WERI-Rb-1 (cell line): Measurements from ENCODE around the gene FHOD3.

ENCODE experiments used
- DNase-seq: peaks from one replicate; pipeline ENCODE4 v3.0.0-alpha.2; 2020
- H3K27ac ChIP-seq: fragments of 250-450 bp; sonication (Bioruptor Pico); 2 replicates; pipeline ENCODE4 v1.5.1; 2020; ENCODE audit warnings: mild to moderate bottlenecking, moderate library complexity
- H3K27me3 ChIP-seq: fragments of 250-450 bp; sonication (Bioruptor Pico); 2 replicates; pipeline ENCODE4 v1.5.1; 2021; ENCODE audit warnings: mild to moderate bottlenecking, low read depth, moderate library complexity; ENCODE audit not compliant: insufficient read depth, severe bottlenecking
- H3K36me3 ChIP-seq: fragments of 250-450 bp; sonication (Bioruptor Pico); 2 replicates; pipeline ENCODE4 v1.5.1; 2020; ENCODE audit warnings: mild to moderate bottlenecking, moderate library complexity
- H3K4me3 ChIP-seq: 2 replicates; pipeline ENCODE4 v1.5.1; 2011; ENCODE audit warnings: low read depth, mild to moderate bottlenecking, control low read depth, low read length
- H3K9me3 ChIP-seq: fragments of 250-450 bp; sonication (Bioruptor Pico); 2 replicates; pipeline ENCODE4 v1.5.1; 2021; ENCODE audit warnings: mild to moderate bottlenecking, moderate library complexity; ENCODE audit not compliant: severe bottlenecking
- CTCF ChIP-seq: IDR thresholded peaks from 2 replicates; pipeline ENCODE4 v1.5.1; 2011; ENCODE audit warnings: low read depth, mild to moderate bottlenecking, control low read depth, inconsistent platforms, low read length

Gene FHOD3

GRCh38 chr18:36582988-36583745 is 285.7 kb downstream of the FHOD3 start:
- H3K36me3 ChIP-seq = no peaks in the 10 kb centered on the region
- no peak for TF ChIP-seq CTCF

DNA sequence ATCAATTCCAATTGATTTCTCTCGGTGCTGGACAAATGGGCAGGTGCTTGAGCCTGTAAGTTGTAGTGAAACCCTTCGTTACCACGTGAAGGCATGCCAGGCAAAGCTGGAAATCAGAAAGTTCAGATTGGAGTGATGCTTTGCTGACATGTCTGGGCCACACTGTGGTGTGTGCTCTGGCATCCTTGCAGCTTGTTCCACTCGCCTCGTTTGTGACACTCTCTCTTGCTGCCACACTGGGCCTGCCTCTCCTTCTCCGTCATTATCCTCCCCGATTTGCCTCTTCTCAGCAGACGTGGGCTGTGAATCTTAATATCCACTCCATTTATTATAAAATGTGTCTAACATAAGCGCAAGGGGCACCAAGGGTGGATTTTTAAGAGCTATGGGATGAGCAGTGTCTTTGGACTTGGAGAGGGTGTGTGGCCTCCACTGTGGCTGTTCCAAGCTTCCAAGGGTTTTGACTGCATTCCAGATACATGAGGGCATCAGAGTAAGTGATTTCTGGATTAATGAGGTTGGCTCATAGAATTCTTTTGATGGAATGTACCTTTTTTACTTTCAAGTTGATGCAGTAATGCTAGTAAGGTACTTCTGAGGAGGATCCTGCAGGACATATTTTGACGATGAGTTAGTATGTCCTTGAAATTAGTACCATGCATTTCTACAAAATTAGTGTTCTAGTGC is 292.5 kb downstream of the FHOD3 start:
- H3K9me3 ChIP-seq = no peaks in the 10 kb centered on the region
- no peak for DNase-seq
- H3K27ac ChIP-seq = no peak overlapping the region
- TF ChIP-seq CTCF = no peak
- H3K27me3 ChIP-seq = no peaks in the 10 kb centered on the region
- no peak overlapping the region for H3K4me3 ChIP-seq
- H3K36me3 ChIP-seq = no peaks in the 10 kb centered on the region

More at GRCh38 chr18:36582988-36583745, 285.7 kb downstream of the FHOD3 start:
- Histone ChIP-seq H3K27ac (no peak overlapping the region), H3K27me3 (no peaks in the 10 kb centered on the region), H3K9me3 (no peaks in the 10 kb centered on the region), H3K4me3 (no peak overlapping the region)
- no peak for DNase-seq

DNA sequence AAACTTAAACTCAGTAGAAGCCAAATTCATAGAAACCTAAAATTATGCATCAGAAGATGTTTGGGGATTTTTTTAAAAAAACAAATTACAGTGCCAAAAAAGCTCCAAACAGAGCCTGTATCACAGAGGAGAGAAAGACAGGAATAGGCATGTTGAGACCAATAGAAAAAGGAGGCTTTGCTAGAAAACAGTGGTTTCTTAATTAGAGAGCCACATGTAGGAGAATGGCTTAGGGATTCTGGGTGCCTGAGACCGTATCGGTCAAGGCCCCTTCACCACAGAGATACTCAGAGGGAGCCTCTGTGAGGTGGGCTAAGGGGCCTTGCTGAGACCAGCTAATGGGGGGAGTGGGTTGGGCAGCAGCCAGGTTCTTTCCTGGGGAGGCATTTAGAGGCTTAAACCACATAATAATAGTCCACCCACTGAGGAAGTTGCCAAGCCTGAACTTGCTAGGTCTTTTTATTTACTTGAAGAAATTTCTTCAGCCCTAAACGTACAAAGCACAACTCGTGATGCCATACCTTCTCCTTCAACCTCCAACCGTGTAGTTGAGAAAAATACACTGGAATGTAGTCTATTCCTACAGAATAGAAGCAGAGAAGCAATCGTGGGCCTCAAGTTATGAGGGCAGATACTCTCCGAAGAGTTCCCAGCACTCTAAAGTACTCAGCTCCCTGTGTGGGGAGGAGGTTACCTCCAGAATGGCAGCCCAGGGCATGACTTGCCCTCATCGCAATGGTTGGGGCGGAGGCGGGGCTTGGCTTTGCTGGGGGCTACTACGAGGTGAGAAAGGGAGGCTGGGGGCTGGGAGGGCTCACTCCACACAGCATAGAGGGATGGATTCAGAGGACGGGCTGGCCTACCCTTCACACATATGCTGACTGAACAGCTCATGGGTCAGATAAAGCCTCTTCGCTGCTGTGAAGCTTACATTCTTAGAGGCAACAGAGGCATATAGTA is 293.4 kb downstream of the FHOD3 start:
- no peaks in the 10 kb centered on the region for H3K36me3 ChIP-seq
- no peak for TF ChIP-seq CTCF
- H3K27ac ChIP-seq = no peak overlapping the region
- H3K9me3 ChIP-seq = no peaks in the 10 kb centered on the region
- no peak for DNase-seq
- no peaks in the 10 kb centered on the region for H3K27me3 ChIP-seq
- no peak overlapping the region for H3K4me3 ChIP-seq

GRCh38 chr18:36592282-36592681 is 294.8 kb downstream of the FHOD3 start:
- DNase-seq = no peak
- Histone ChIP-seq H3K4me3 (no peak overlapping the region), H3K27me3 (no peaks in the 10 kb centered on the region), H3K36me3 (no peaks in the 10 kb centered on the region), H3K27ac (no peak overlapping the region), H3K9me3 (no peaks in the 10 kb centered on the region)
- no peak for TF ChIP-seq CTCF

- no peak for DNase-seq
- H3K27me3 ChIP-seq = no peaks in the 10 kb centered on the region
- H3K4me3 ChIP-seq = no peak overlapping the region
- no peak overlapping the region for H3K27ac ChIP-seq
- H3K9me3 ChIP-seq = no peaks in the 10 kb centered on the region
- TF ChIP-seq CTCF = no peak
- H3K36me3 ChIP-seq = no peaks in the 10 kb centered on the region
Measured at GRCh38 chr18:36593001-36593400, 295.5 kb downstream of the FHOD3 start.
